Osteoblast (primary cell): Measurements from ENCODE around the gene CD48. TPM values are rescaled to one million over a fixed set of nuclear protein-coding genes. Genes with fewer than 3 reads are reported as not detected.
"Not testable (repeated sequence)": the region's sequence is repeated elsewhere in the genome, so short reads cannot be mapped to it uniquely, and the experiment has no call there.

Experiments used
- DNase-seq: peaks from one replicate; pipeline ENCODE4 v3.0.0; 2011; ENCODE audit warnings: low spot score, mixed read lengths; ENCODE audit not compliant: insufficient read length; ENCODE audit errors: missing footprints
- H2AFZ ChIP-seq: 2 replicates; pipeline ENCODE4 v1.6.0; 2011; ENCODE audit warnings: mild to moderate bottlenecking, low read length
- H3K27ac ChIP-seq: 2 replicates; pipeline ENCODE4 v1.5.1; 2011; ENCODE audit warnings: mild to moderate bottlenecking, low read depth, low read length, moderate library complexity
- H3K27me3 ChIP-seq: 2 replicates; pipeline ENCODE4 v1.6.0; 2012; ENCODE audit warnings: mild to moderate bottlenecking, control low read depth, inconsistent platforms, low read length, moderate library complexity; ENCODE audit not compliant: insufficient read depth
- H3K36me3 ChIP-seq: 2 replicates; pipeline ENCODE4 v1.5.1; 2011; ENCODE audit warnings: mild to moderate bottlenecking, low read length, control low read depth, moderate library complexity; ENCODE audit not compliant: insufficient read depth
- H3K4me1 ChIP-seq: 2 replicates; pipeline ENCODE4 v1.5.1; 2011; ENCODE audit warnings: mild to moderate bottlenecking, low read length, control low read depth, moderate library complexity; ENCODE audit not compliant: insufficient read depth
- H3K4me2 ChIP-seq: 2 replicates; pipeline ENCODE4 v1.6.0; 2011; ENCODE audit warnings: mild to moderate bottlenecking, low read length; ENCODE audit not compliant: insufficient read depth
- H3K4me3 ChIP-seq: fragments of 200-600 bp; sonication (generic); 3 replicates; pipeline ENCODE4 v1.5.1; 2012; ENCODE audit warnings: mild to moderate bottlenecking, low read length, inconsistent platforms; ENCODE audit not compliant: insufficient read depth
- H3K79me2 ChIP-seq: 2 replicates; pipeline ENCODE4 v1.6.0; 2012; ENCODE audit warnings: mild to moderate bottlenecking, low read length, control low read depth, inconsistent platforms; ENCODE audit not compliant: insufficient read depth
- H3K9me3 ChIP-seq: 2 replicates; pipeline ENCODE4 v1.5.1; 2011; ENCODE audit warnings: low read depth, low read length, control low read depth
- H4K20me1 ChIP-seq: 2 replicates; pipeline ENCODE4 v1.6.0; 2012; ENCODE audit warnings: mild to moderate bottlenecking, low read length, control low read depth; ENCODE audit not compliant: insufficient read depth
- CTCF ChIP-seq: IDR thresholded peaks from 2 replicates; pipeline ENCODE4 v1.5.1; 2011; ENCODE audit warnings: mild to moderate bottlenecking, low read depth, low read length, moderate library complexity; ENCODE audit errors: extremely low read depth
- total RNA-seq: library from RNA; depleted of rRNA; stranded (reverse); fragments of >200 nt; gene quantifications from 2 replicates; pipeline ENCODE4 v1.2.3, GENCODE V29; 2012

Gene CD48
- total RNA-seq, 1 donor, result under 0.01 TPM

GRCh38 chr1:160704250-160704649 lies 7.4 kb downstream of the CD48 start:
- no peaks in the 10 kb centered on the region for H3K27me3 ChIP-seq
- no peak overlapping the region for H3K4me2 ChIP-seq
- H3K79me2 ChIP-seq, result no peaks in the 10 kb centered on the region
- H3K4me1 ChIP-seq, result no peaks in the 10 kb centered on the region
- no peaks in the 10 kb centered on the region for H4K20me1 ChIP-seq
- no peak overlapping the region for H2AFZ ChIP-seq
- H3K9me3 ChIP-seq, result no peaks in the 10 kb centered on the region
- no peaks in the 10 kb centered on the region for H3K36me3 ChIP-seq
- DNase-seq, result no peak
- H3K27ac ChIP-seq, result no peak overlapping the region
- H3K4me3 ChIP-seq, result no peak overlapping the region
- TF ChIP-seq CTCF, result no peak

DNA sequence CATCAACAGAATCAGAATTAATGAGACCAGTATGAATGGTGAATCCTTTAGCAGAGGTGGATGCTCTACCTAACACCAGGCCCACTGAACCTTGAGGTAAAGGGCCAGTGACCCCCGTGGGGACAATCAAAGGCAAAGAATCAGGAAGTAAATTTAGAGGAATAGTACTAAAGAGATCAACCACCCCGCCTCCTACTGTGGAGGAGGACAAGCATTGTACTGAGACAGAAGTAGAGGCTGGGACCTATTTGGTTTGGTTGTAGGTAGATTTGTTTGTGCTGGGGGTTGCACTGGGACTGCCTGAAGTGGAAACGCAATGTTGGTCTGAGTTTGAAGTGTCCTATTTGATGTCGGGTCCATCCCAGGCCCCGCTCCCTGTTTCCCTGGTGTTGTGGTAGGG lies 9.5 kb downstream of the CD48 start:
- no peak overlapping the region for H2AFZ ChIP-seq
- no peaks in the 10 kb centered on the region for H3K4me1 ChIP-seq
- no peaks in the 10 kb centered on the region for H3K9me3 ChIP-seq
- DNase-seq, result no peak
- H3K27ac ChIP-seq, result no peak overlapping the region
- no peaks in the 10 kb centered on the region for H4K20me1 ChIP-seq
- H3K27me3 ChIP-seq, result no peaks in the 10 kb centered on the region
- H3K36me3 ChIP-seq, result no peaks in the 10 kb centered on the region
- no peak for TF ChIP-seq CTCF
- H3K79me2 ChIP-seq, result no peaks in the 10 kb centered on the region
- no peak overlapping the region for H3K4me3 ChIP-seq
- H3K4me2 ChIP-seq, result no peak overlapping the region

GRCh38 chr1:160692390-160692789 lies 19.2 kb downstream of the CD48 start:
- H3K4me3 ChIP-seq, H3K4me2 ChIP-seq, H3K79me2 ChIP-seq, H4K20me1 ChIP-seq, H3K36me3 ChIP-seq, H3K4me1 ChIP-seq, H3K27me3 ChIP-seq, H3K9me3 ChIP-seq, DNase-seq, H2AFZ ChIP-seq, H3K27ac ChIP-seq: not testable (repeated sequence)

DNA sequence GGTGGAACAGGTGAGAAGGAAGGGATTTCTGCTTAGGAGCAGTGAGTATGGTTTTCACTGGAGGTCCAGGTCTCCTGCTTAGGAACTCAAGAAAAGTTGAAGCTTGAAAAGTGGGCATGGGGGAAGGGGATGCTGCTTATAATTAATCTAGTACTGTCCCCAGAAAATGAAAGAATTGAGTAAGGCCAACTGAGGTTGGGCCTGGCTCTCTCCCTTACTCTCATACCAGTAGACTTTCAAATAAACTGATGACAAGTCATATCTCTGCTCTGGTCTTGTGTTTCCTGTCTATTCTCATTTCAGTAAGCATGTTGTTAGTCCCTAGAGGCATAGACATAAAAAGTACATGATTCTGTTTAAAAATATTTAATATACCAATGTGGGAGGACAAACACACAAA lies 26.4 kb downstream of the CD48 start:
- Histone ChIP-seq H2AFZ (no peak overlapping the region), H4K20me1 (no peaks in the 10 kb centered on the region), H3K9me3 (no peaks in the 10 kb centered on the region), H3K36me3 (no peaks in the 10 kb centered on the region), H3K4me3 (no peak overlapping the region), H3K27ac (no peak overlapping the region), H3K4me2 (no peak overlapping the region), H3K27me3 (no peaks in the 10 kb centered on the region), H3K4me1 (no peaks in the 10 kb centered on the region), H3K79me2 (no peaks in the 10 kb centered on the region)
- no peak for DNase-seq
- no peak for TF ChIP-seq CTCF
